ENCODE measurements around the gene LUZP1.

GRCh38 chr1:23163395-23163794, 5.3 kb downstream of the LUZP1 start:
- TF ChIP-seq POLR2AphosphoS5 (IDR thresholded peaks at IDR 0.05; ENCODE audit: low read depth, low read length) (no peak), RAD21 (IDR thresholded peaks at IDR 0.05; ENCODE audit: low read depth) (no peak), ELF1 (IDR thresholded peaks at IDR 0.05; ENCODE audit: borderline replicate concordance, low read depth) (no peak), CTCF (IDR thresholded peaks at IDR 0.05 in 2 of 3, conservative IDR thresholded peaks at IDR 0.05 in 1 of 3; ENCODE audit: borderline replicate concordance in 1 of 3, insufficient read depth in 1 of 3, low read depth in 2 of 3, low read length in 2 of 3) (no peak), EGR1 (IDR thresholded peaks at IDR 0.05; ENCODE audit: low read depth) (no peak), REST (IDR thresholded peaks at IDR 0.05; ENCODE audit: low read depth) (no peak)
